ENCODE data around the gene DNAI7. TPM values are rescaled to one million over a fixed set of nuclear protein-coding genes. Genes with fewer than 3 reads are reported as not detected.

Gene DNAI7
- total RNA-seq, 1 donor from 2014 or later = 0.23 TPM

DNA sequence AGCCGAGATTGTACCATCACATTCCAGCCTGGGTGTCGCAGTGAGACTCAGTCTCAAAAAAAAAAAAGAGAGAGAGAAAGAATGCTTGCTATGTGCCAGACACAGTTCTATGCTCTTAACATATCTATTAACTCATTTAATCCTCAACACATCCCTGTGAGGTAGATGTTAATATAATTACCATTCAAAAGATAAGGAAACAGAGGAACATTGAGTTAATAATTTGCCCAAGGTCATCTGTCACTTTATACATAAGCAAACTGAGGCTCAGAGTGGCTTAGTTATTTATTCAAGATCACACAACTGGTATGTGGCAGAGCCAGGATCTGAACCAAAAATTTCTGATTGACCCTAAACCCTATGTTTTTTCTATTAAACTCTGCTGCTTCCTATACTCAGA lies 129.9 kb downstream of the DNAI7 start:
- Histone ChIP-seq H3K79me2 (ENCODE audit: insufficient read depth, low read length) (no peaks in the 10 kb centered on the region), H3K4me3 (ENCODE audit: insufficient read depth, low read depth, low read length) (no peak overlapping the region), H3K27me3 (ENCODE audit: insufficient read depth, low read length) (no peaks in the 10 kb centered on the region), H3K4me2 (ENCODE audit: low read length) (no peak overlapping the region), H3K4me1 (ENCODE audit: insufficient read depth, low read length) (no peaks in the 10 kb centered on the region), H3K27ac (ENCODE audit: low read depth, low read length) (no peak overlapping the region), H3K36me3 (ENCODE audit: insufficient read depth, low read length) (no peaks in the 10 kb centered on the region), H3K9ac (ENCODE audit: low read length) (no peak overlapping the region), H4K20me1 (ENCODE audit: insufficient read depth, low read length) (no peaks in the 10 kb centered on the region), H2AFZ (ENCODE audit: low read depth, low read length) (no peak overlapping the region), H3K9me3 (ENCODE audit: insufficient read depth, low read depth, low read length) (no peaks in the 10 kb centered on the region)
- H3K4me1 Mint-ChIP-seq (ENCODE audit: low read depth, unreplicated experiment) = no peaks in the 10 kb centered on the region
- DNase-seq (ENCODE audit: low read depth) (no peak), FAIRE-seq (no peak)
- H3K36me3 Mint-ChIP-seq (ENCODE audit: low read depth, unreplicated experiment) = no peaks in the 10 kb centered on the region
- H3K4me3 Mint-ChIP-seq (ENCODE audit: unreplicated experiment) = no peak overlapping the region
- no peak overlapping the region for H3K27ac Mint-ChIP-seq (ENCODE audit: unreplicated experiment)
- TF ChIP-seq EZH2 (IDR thresholded peaks at IDR 0.05; ENCODE audit: insufficient read depth, low read length) = no peak
- TF ChIP-seq, protein P1, sequence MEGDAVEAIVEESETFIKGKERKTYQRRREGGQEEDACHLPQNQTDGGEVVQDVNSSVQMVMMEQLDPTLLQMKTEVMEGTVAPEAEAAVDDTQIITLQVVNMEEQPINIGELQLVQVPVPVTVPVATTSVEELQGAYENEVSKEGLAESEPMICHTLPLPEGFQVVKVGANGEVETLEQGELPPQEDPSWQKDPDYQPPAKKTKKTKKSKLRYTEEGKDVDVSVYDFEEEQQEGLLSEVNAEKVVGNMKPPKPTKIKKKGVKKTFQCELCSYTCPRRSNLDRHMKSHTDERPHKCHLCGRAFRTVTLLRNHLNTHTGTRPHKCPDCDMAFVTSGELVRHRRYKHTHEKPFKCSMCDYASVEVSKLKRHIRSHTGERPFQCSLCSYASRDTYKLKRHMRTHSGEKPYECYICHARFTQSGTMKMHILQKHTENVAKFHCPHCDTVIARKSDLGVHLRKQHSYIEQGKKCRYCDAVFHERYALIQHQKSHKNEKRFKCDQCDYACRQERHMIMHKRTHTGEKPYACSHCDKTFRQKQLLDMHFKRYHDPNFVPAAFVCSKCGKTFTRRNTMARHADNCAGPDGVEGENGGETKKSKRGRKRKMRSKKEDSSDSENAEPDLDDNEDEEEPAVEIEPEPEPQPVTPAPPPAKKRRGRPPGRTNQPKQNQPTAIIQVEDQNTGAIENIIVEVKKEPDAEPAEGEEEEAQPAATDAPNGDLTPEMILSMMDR (IDR thresholded peaks at IDR 0.05; ENCODE audit: insufficient read depth, low read depth, low read length) = no peak
- peaks cover 2% of the 10 kb centered on the region for H3K27me3 Mint-ChIP-seq (ENCODE audit: low read depth, unreplicated experiment)
- H3K9me3 Mint-ChIP-seq (ENCODE audit: unreplicated experiment) = no peaks in the 10 kb centered on the region

DNA sequence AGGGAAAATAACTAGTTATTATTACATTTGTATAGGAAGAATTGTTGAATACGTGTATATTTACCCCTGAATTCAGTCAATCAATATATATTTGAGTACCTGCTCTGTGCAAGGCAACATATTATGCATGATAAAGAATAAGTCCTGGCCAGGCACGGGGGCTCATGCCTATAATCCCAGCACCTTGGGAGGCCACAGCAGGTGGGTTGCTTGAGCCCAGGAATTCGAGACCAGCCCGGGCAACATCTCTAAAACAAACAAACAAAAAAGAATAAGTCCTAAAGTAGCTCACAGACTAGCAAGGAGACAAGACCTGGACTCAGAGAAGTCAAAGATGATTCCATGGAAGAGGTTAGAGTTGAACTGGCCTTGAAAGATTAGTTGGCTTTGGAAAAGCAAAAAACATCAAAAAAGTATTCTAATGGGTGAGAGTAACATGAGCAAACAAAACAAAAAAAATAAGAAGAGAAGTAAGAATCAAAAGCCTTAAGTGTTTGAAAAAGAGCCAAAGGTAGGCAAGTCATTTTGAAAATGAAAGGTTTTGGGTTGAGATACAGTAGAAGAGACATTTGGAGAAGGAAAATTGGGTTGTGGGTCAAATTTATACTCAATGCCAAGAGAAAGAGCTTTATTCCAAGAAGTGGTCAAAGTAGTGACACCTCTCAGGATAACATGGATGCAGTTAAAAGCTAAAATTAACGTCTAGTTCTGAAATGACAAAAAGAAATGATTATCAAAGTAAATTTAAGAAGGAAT lies 130.9 kb downstream of the DNAI7 start:
- no peak for FAIRE-seq
- no peak overlapping the region for H3K4me2 ChIP-seq (ENCODE audit: low read length)
- Mint-ChIP-seq H3K27ac (ENCODE audit: unreplicated experiment) (no peak overlapping the region), H3K9me3 (ENCODE audit: unreplicated experiment) (no peaks in the 10 kb centered on the region), H3K4me1 (ENCODE audit: low read depth, unreplicated experiment) (no peaks in the 10 kb centered on the region), H3K36me3 (ENCODE audit: low read depth, unreplicated experiment) (no peaks in the 10 kb centered on the region), H3K27me3 (ENCODE audit: low read depth, unreplicated experiment) (peaks cover 2% of the 10 kb centered on the region), H3K4me3 (ENCODE audit: unreplicated experiment) (no peak overlapping the region)
- no peak for DNase-seq (ENCODE audit: low read depth)
- no peaks in the 10 kb centered on the region for H3K36me3 ChIP-seq (ENCODE audit: insufficient read depth, low read length)
- no peaks in the 10 kb centered on the region for H3K9me3 ChIP-seq (ENCODE audit: insufficient read depth, low read depth, low read length)
- no peak overlapping the region for H3K27ac ChIP-seq (ENCODE audit: low read depth, low read length)
- TF ChIP-seq EZH2 (IDR thresholded peaks at IDR 0.05; ENCODE audit: insufficient read depth, low read length) = no peak
- TF ChIP-seq, protein P1 (IDR thresholded peaks at IDR 0.05; ENCODE audit: insufficient read depth, low read depth, low read length) = no peak
- no peak overlapping the region for H3K9ac ChIP-seq (ENCODE audit: low read length)
- no peaks in the 10 kb centered on the region for H3K27me3 ChIP-seq (ENCODE audit: insufficient read depth, low read length)
- no peaks in the 10 kb centered on the region for H3K4me1 ChIP-seq (ENCODE audit: insufficient read depth, low read length)
- H3K4me3 ChIP-seq (ENCODE audit: insufficient read depth, low read depth, low read length) = no peak overlapping the region
- H2AFZ ChIP-seq (ENCODE audit: low read depth, low read length) = no peak overlapping the region
- no peaks in the 10 kb centered on the region for H4K20me1 ChIP-seq (ENCODE audit: insufficient read depth, low read length)
- H3K79me2 ChIP-seq (ENCODE audit: insufficient read depth, low read length) = no peaks in the 10 kb centered on the region

DNA sequence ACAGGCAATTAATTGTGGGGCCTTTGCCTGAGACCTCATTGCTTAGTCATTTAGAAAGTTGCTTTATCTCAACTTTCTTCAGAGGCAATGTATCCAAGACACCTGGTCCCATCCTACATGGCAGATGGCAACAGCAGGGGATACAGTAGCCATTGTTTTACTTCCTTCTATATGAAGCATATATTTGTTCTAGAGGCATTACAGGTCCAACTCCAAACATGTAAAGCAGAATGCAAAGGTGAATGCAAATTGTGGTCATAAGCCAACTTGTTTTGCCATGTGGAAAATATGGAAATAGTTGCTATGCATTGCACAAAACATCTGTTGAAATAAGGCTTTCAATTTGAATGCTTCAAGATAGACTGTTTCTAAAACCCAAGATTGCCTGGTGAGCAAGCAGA lies 136.3 kb downstream of the DNAI7 start:
- Mint-ChIP-seq H3K9me3 (ENCODE audit: unreplicated experiment) (no peaks in the 10 kb centered on the region), H3K27me3 (ENCODE audit: low read depth, unreplicated experiment) (no peaks in the 10 kb centered on the region), H3K4me3 (ENCODE audit: unreplicated experiment) (no peak overlapping the region), H3K36me3 (ENCODE audit: low read depth, unreplicated experiment) (no peaks in the 10 kb centered on the region), H3K27ac (ENCODE audit: unreplicated experiment) (no peak overlapping the region), H3K4me1 (ENCODE audit: low read depth, unreplicated experiment) (peaks cover 10% of the 10 kb centered on the region)
- Histone ChIP-seq H3K27me3 (ENCODE audit: insufficient read depth, low read length) (no peaks in the 10 kb centered on the region), H3K4me2 (ENCODE audit: low read length) (no peak overlapping the region), H3K79me2 (ENCODE audit: insufficient read depth, low read length) (no peaks in the 10 kb centered on the region), H3K27ac (ENCODE audit: low read depth, low read length) (no peak overlapping the region), H3K36me3 (ENCODE audit: insufficient read depth, low read length) (no peaks in the 10 kb centered on the region), H3K4me1 (ENCODE audit: insufficient read depth, low read length) (no peaks in the 10 kb centered on the region), H3K4me3 (ENCODE audit: insufficient read depth, low read depth, low read length) (no peak overlapping the region), H4K20me1 (ENCODE audit: insufficient read depth, low read length) (no peaks in the 10 kb centered on the region), H2AFZ (ENCODE audit: low read depth, low read length) (no peak overlapping the region), H3K9ac (ENCODE audit: low read length) (no peak overlapping the region), H3K9me3 (ENCODE audit: insufficient read depth, low read depth, low read length) (no peaks in the 10 kb centered on the region)
- FAIRE-seq = no peak
- no peak for DNase-seq (ENCODE audit: low read depth)
- no peak for TF ChIP-seq EZH2 (IDR thresholded peaks at IDR 0.05; ENCODE audit: insufficient read depth, low read length)
- TF ChIP-seq, protein P1 (IDR thresholded peaks at IDR 0.05; ENCODE audit: insufficient read depth, low read depth, low read length) = no peak
